ENCODE data around the gene PIEZO2.

GRCh38 chr18:10663750-10664149 lies 485.6 kb downstream of the PIEZO2 start:
- TF ChIP-seq ZNF565 (CRISPR knock-in tag; conservative IDR thresholded peaks at IDR 0.05; ENCODE audit: low read depth) (no peak), ZFP30 (CRISPR knock-in tag; IDR thresholded peaks at IDR 0.05) (no peak), RARB (CRISPR knock-in tag; IDR thresholded peaks at IDR 0.05) (no peak), ZC3H10 (CRISPR knock-in tag; IDR thresholded peaks at IDR 0.05) (no peak), ARNTL (CRISPR knock-in tag; IDR thresholded peaks at IDR 0.05; ENCODE audit: borderline replicate concordance, low read depth) (no peak)

All from SK-N-SH treated with all-trans-retinoic acid at 6 μM for 48 hours (cell line).